ENCODE data around the gene KLF13. TPM values are rescaled to one million over a fixed set of nuclear protein-coding genes. Genes with fewer than 3 reads are reported as not detected.

Gene KLF13
- total and polyA plus RNA-seq, 2 donors (not counting 1 experiment from before 2014, with no cell fraction given): 65.5 to 140 TPM

- no peak overlapping the region for H2AFZ ChIP-seq (ENCODE audit: insufficient read depth, low read depth, low read length, poor library complexity, severe bottlenecking)
- DNase-seq: no peak
- H3K9me3 ChIP-seq (ENCODE audit: control extremely low read depth in 1 of 3, control insufficient read depth in 2 of 3, insufficient read depth in 1 of 3, low read length in 2 of 3): peaks cover 0 to 7% (median 0%) of the 10 kb centered on the region in 3 donors
- H3K36me3 ChIP-seq (replicated peaks in 1 of 2; ENCODE audit: control extremely low read depth in 1 of 2, control insufficient read depth in 1 of 2, extremely low read depth in 1 of 2, insufficient read depth in 2 of 2, low read length in 1 of 2): peaks cover under 1 to 3% of the 10 kb centered on the region in 2 experiments
- Mint-ChIP-seq H3K27me3 (no peaks in the 10 kb centered on the region), H3K4me1 (peaks cover 13% of the 10 kb centered on the region), H3K4me3 (no peak overlapping the region), H3K9me3 (ENCODE audit: insufficient read depth) (no peaks in the 10 kb centered on the region), H3K27ac (peak overlapping the region; percentile 50)
- no peaks in the 10 kb centered on the region for H3K27me3 ChIP-seq (replicated peaks in 1 of 4; ENCODE audit: control extremely low read depth in 1 of 4, control insufficient read depth in 3 of 4, insufficient read depth in 4 of 4, low read length in 3 of 4)
- H3K4me1 ChIP-seq (ENCODE audit: control insufficient read depth in 2 of 2, insufficient read depth in 2 of 2, low read length in 2 of 2): no peaks in the 10 kb centered on the region
- H3K4me3 ChIP-seq (ENCODE audit: control extremely low read depth in 1 of 5, extremely low read depth in 1 of 5, insufficient read depth in 1 of 5, low read depth in 2 of 5, low read length in 4 of 5): no peak overlapping the region
- ATAC-seq (ENCODE audit: low read depth): no peak
- no peaks in the 10 kb centered on the region for H3K79me2 ChIP-seq (ENCODE audit: control insufficient read depth, insufficient read depth, low read length)
- WGBS (ENCODE audit: insufficient coverage): 60% methylated on average over 1 of the region's 3 CpGs
- no peak overlapping the region for H3K4me2 ChIP-seq (replicated peaks; ENCODE audit: low read depth, low read length, poor library complexity, severe bottlenecking)
- ChIA-PET POLR2A (no interaction called here), CTCF (interaction anchor here (1.0 kb wide), 2 partner anchors 17 to 103 kb away, joined by 3 to 5 read pairs; no protein-coding TSS in a partner anchor)
- no peak overlapping the region for H3K27ac ChIP-seq (ENCODE audit: low read length in 2 of 2)
- intact Hi-C loops (cut with micrococcal nuclease): no loop called here
- H4K20me1 ChIP-seq (ENCODE audit: control insufficient read depth, insufficient read depth, low read length, poor library complexity, severe bottlenecking): no peaks in the 10 kb centered on the region
- no peak overlapping the region for H3K9ac ChIP-seq (ENCODE audit: low read length)
- no peak for TF ChIP-seq EZH2 (IDR thresholded peaks at IDR 0.05; ENCODE audit: borderline replicate concordance, insufficient read depth, low read depth, low read length, poor library complexity, severe bottlenecking)
- no peak for TF ChIP-seq CTCF (IDR thresholded peaks at IDR 0.05)
These were observed 59.1 kb downstream of the KLF13 start for GRCh38 chr15:31385736-31386135.

GRCh38 chr15:31387092-31387478 is 60.5 kb downstream of the KLF13 start:
- peaks cover 12% of the 10 kb centered on the region for H3K4me1 Mint-ChIP-seq
- CTCF ChIA-PET: interaction anchor here (0.7 kb wide), 1 partner anchor 102 kb away, joined by 3 read pairs; no protein-coding TSS in a partner anchor
- intact Hi-C loops (cut with micrococcal nuclease): no loop called here

More at GRCh38 chr15:31387092-31387478, 60.5 kb downstream of the KLF13 start:
- DNase-seq (no peak), ATAC-seq (ENCODE audit: low read depth) (no peak)
- H3K4me1 ChIP-seq (ENCODE audit: control insufficient read depth in 2 of 2, insufficient read depth in 2 of 2, low read length in 2 of 2): peaks cover 0 to 3% of the 10 kb centered on the region in 2 donors
- H3K27me3 ChIP-seq (replicated peaks in 1 of 4; ENCODE audit: control extremely low read depth in 1 of 4, control insufficient read depth in 3 of 4, insufficient read depth in 4 of 4, low read length in 3 of 4): no peaks in the 10 kb centered on the region
- Mint-ChIP-seq H3K27ac (no peak overlapping the region), H3K4me3 (no peak overlapping the region), H3K27me3 (no peaks in the 10 kb centered on the region), H3K9me3 (ENCODE audit: insufficient read depth) (no peaks in the 10 kb centered on the region)
- no peaks in the 10 kb centered on the region for H3K79me2 ChIP-seq (ENCODE audit: control insufficient read depth, insufficient read depth, low read length)
- no peak for TF ChIP-seq CTCF (IDR thresholded peaks at IDR 0.05)
- no peak for TF ChIP-seq EZH2 (IDR thresholded peaks at IDR 0.05; ENCODE audit: borderline replicate concordance, insufficient read depth, low read depth, low read length, poor library complexity, severe bottlenecking)
- no peak overlapping the region for H3K4me3 ChIP-seq (ENCODE audit: control extremely low read depth in 1 of 5, extremely low read depth in 1 of 5, insufficient read depth in 1 of 5, low read depth in 2 of 5, low read length in 4 of 5)
- no peak overlapping the region for H3K4me2 ChIP-seq (replicated peaks; ENCODE audit: low read depth, low read length, poor library complexity, severe bottlenecking)
- peaks cover 0 to 3% of the 10 kb centered on the region in 2 experiments for H3K36me3 ChIP-seq (replicated peaks in 1 of 2; ENCODE audit: control extremely low read depth in 1 of 2, control insufficient read depth in 1 of 2, extremely low read depth in 1 of 2, insufficient read depth in 2 of 2, low read length in 1 of 2)
- H3K27ac ChIP-seq (ENCODE audit: low read length in 2 of 2): no peak overlapping the region
- H2AFZ ChIP-seq (ENCODE audit: insufficient read depth, low read depth, low read length, poor library complexity, severe bottlenecking): no peak overlapping the region
- POLR2A ChIA-PET: no interaction called here
- H4K20me1 ChIP-seq (ENCODE audit: control insufficient read depth, insufficient read depth, low read length, poor library complexity, severe bottlenecking): no peaks in the 10 kb centered on the region
- H3K9me3 ChIP-seq (ENCODE audit: control extremely low read depth in 1 of 3, control insufficient read depth in 2 of 3, insufficient read depth in 1 of 3, low read length in 2 of 3): no peaks in the 10 kb centered on the region
- H3K9ac ChIP-seq (ENCODE audit: low read length): no peak overlapping the region
- no CpG with 5 or more reads among the region's 2 CpGs for WGBS (ENCODE audit: insufficient coverage)

Data from B cell (primary cell).